RKO (cell line): ENCODE data around the gene PRKG2.
A peak's percentile ranks its signal among the peaks of the same experiment; 100 is the strongest.

Source experiments
- DNase-seq: peaks from one replicate; pipeline ENCODE4 v3.0.0-alpha.2; 2016; ENCODE audit warnings: low spot score

PRKG2 gene

GRCh38 chr4:81215931-81216330 is 909 bp upstream of the PRKG2 start:
- DNase-seq = no peak

DNA sequence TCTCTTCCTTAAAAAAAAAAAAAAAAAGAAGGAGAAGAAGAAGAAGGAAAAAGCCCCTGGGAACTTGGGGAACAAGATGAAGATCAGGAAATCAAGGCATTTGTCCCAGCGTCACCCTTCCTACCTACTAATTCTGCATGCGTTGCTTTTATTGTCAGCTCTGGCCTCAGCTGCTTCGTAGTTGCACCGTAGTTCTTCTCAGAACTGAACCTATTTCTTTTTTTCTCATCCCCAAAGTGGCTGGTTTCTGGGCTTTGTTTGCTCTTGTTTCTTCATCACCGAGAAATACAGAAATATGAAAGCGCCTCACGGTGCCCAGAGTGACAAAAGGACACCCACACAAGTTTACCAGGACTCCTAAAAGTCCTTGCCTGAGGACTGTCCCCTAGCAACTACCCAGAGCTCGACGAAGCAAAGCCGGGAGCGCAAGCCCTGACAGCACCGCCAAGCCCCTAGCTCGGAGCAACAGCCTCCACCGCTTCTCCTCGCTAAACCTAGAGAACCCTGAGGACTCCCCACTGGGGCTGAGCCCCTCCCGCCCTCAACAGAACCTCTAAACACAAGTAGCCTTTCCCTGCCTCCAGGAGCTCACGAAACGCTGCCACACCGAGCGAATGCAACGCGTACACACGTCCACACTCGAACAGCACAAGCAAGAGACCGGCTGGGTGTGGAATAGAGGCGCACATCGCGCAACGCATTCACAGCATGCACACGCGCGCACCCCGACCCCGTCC is 710 bp downstream of the PRKG2 start:
- no peak for DNase-seq

DNA sequence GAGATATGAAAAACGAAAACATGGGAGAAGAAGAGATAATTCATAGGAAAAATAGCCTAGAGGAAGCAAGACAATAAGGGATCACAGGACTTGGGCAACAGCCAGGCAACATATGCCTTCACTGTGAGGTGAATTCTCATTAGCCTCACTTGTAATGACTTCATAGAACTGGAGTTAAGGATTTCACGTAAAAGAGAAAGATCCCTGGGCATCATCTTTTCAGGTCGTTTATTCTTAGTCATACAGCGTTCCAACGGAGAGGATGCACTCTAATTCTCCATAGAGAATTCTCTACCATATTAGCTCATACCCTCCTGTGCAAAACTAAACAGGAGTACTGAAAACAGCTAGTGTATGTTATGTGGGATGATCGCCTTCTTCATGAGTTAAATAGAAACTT is 1.4 kb downstream of the PRKG2 start:
- no peak for DNase-seq

DNA sequence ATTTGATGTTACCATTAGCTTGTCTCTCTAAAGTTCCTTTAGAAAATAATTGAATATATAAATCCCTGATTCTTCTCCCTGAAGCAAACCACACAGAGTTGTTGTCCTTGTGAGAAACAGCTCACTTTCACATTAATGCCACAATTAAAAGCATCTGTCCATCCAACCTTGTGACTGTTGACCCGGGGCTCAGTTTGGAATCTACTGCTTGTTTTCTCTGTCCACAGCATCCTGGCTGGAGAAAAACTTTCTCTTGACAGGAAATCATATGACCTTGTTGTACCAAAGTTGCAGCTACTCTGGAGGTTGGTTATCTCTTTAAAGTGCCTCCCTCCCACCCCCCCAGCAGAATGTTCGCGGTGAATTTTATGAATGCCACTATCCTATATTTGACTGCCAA is 3.1 kb downstream of the PRKG2 start:
- DNase-seq = no peak

GRCh38 chr4:81207828-81208227 is 7.2 kb downstream of the PRKG2 start:
- DNase-seq = peak; percentile 22

- DNase-seq = no peak
Observed at GRCh38 chr4:81205302-81205701, 9.7 kb downstream of the PRKG2 start.

GRCh38 chr4:81204571-81204970 is 10.5 kb downstream of the PRKG2 start:
- DNase-seq = no peak

- DNase-seq = no peak
Observed at GRCh38 chr4:81199831-81200230, 15.2 kb downstream of the PRKG2 start.

GRCh38 chr4:81198609-81199008 is 16.4 kb downstream of the PRKG2 start:
- DNase-seq = no peak

DNA sequence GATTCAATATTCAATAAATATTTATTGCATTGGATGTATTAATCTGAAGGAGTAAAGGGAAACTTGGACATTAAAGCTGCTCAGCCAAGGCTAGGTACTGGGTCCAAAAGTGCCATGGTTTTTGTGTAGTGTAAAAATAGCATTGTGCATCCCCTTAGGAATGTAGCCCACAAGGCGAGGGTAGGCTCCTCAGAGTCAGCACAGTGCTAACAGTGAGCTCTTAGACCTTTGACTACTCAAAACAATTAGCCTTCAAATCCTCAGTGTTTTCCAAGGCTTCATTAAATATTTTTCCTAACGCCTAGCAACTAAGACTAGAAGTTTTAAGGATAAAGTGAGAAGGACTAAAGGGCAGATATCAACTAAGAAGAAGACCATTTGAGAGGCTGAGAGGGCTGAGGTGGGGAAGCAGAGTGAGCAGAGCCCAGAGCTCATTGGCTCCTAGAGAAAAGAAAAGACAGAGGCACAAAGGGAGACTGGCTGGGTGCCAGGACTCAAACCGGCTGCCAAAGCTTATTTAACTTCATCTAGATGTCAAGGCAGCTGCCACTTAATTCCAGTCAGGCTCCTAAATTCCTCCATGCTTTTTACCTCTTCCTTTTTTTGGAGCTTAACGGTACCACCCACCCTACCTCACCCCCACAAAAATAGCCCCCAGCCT is 17.0 kb downstream of the PRKG2 start:
- no peak for DNase-seq

- DNase-seq = no peak
Observed at GRCh38 chr4:81196126-81196650, 18.8 kb downstream of the PRKG2 start.

DNA sequence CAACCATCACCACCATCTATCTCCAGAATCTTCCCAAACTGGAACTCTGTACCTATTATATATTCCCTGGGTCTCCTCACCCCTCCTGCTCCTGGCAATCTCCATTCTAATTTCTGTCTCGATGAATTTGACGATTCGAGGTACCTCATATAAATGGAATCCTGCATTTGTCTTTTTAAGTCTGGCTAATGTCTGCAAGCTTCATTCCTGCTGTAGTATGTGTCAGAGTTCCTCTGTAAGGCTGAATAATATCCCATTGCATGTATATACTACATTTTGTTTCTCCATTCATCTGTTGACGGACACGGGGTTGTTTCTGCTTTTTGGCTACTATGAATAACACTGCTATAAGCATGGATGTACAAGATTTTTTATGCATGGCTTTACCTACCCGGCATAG is 19.5 kb downstream of the PRKG2 start:
- no peak for DNase-seq

DNA sequence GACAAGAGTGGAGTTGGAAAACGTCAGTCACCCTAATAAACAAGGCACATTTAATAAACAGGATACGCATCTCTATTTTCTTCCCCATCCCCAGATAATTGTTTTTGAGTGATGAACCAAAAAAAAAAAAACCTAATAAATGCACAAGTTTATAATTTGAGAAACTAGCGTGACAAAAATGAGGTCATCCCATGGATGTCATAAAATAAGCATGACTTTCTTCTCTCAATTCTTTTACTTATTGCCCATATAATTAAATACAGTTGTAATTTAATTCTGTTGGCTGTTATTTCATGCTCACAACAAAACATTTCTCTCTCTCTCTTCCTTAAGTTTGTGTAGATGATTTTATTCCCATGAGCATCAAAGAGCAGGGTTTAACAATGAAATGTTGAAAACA is 20.7 kb downstream of the PRKG2 start:
- DNase-seq = no peak

- DNase-seq = no peak
Observed at GRCh38 chr4:81180916-81181315, 34.1 kb downstream of the PRKG2 start.

DNA sequence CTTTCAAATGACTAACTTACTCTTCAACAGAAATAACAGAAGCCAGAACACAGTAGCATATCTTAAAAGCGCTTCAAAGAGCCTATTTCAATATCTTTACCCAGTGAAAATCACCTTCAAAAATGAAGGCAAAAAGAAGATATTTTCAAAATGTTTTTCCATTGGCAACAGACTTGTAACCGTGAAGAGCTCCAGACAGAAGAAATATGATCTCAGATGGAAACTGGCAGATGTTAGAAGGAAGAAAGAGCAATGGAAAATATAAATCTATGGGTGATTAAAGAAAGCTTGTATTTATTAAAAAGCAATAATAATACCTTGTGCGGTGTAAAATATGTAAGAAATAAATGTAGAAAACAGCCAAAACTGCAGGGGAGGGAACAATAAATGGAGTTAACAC is 35.7 kb downstream of the PRKG2 start:
- no peak for DNase-seq

GRCh38 chr4:81173213-81173612 is 41.8 kb downstream of the PRKG2 start:
- no peak for DNase-seq

DNA sequence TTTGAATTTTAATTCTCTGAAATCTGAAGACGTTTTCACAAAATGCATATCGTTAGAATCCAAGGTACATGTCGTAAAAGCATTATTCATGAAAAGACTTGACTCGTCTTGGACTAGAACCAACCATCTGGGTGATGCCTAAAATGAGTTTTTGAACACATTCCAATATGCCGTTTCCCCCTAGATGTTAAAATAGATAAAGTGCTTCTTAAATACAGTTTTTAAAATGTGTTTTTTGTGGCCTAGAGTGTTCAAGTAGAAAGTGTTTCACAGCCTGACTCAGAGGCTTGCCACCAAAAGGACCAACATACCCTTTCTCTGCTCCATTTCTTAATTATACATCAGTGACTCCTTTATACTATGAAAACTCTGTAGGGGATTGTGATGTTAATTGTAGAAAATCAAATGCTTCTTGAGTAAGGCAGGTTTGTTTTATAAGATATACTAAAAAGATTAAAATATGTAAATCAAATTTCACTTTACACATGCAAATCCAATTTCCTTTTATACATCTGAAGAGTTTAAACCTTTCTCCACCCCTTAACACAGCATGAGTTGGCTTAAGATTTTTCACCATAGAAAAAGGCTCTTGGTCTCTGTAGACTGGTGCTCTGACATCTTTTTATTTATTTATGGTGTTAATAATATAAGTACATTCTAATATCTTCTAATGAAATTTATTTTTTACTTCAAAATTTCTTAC is 48.4 kb downstream of the PRKG2 start:
- peak; percentile 24 for DNase-seq

DNA sequence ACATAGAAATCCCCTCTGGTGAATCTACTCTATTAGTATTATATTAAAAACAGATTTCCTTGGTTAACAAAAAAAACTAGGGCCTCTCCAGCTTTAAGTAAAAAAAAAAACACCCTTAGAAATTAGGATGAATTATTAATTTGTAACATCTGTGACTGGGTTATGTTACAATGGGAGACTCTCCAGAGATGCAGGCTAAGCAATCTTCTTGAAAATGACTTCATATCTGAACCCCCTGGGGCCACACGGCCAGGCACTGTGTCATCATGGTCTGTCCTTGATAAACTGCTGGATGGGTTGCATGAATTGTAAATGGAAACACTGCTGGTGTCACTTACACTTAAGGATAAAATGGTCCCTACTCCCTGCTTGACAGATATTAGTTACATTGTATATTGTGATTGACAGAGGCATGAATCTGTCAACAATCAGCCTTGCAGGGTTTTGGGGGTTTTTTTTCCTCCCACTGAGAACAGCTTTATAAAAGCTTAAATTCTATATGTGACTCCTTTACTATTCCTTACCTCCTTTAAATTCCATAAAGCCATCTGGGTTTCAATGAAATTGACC is 49.1 kb downstream of the PRKG2 start:
- no peak for DNase-seq

DNA sequence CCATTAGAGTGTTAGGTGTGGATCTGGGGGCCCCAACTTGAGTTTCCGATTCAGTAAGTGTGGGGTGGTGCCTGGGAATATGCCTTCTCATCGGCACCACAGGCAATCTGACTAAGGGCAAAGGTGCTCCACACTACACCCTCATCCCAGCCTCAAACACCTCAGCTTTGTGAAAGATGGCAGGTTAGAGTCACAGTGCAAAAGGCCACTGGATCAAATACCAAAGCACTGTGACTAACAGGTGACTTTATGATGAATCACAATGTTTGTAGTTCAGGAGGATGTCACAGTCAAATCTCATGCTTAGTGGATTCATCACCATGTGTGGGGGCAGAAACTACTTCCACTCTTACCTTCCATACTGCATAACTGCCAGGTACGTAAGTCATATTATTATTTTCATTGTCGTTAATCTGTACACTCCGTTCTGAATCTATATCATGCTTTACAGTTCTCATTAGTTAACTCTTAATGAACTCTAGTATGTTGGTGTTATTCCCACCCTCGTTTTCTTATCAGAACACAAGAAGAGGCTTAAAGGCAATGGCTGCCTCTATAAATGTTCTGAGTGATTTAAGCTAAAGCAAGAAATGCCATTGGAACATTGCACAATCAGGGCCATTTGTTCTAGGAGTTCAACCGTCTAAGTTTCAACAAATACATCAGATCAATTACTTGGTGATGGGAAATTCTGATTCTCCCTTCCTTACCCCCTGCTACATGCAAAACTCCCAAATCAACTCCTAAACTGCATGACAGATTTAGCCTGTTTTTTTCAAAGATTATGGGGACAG is 50.2 kb downstream of the PRKG2 start:
- DNase-seq = peak; percentile 93

DNA sequence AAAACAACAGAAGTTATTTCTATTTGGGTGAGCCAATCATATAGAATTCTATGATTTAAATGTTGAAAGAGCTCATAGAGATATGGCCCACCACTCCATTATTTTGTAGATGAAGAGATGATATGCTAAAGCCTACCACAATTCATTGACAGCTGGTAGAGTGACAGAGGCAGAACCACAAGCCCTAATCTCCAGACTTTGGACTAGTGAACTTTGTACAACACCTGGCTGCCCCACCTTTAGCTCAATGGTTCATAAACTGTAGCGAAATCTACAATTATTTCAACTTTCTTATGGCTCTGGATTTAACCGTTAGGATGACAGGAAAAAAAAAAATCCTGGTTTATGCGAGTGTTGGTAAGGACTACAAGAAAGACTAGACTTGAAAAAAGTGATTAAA is 50.9 kb downstream of the PRKG2 start:
- DNase-seq = no peak

GRCh38 chr4:81162752-81163458 is 52.1 kb downstream of the PRKG2 start:
- no peak for DNase-seq
